Vagina (tissue), 2 donors: Measurements from ENCODE around the gene ADCY9. TPM values are rescaled to one million over a fixed set of nuclear protein-coding genes. Genes with fewer than 3 reads are reported as not detected.

Source experiments
- DNase-seq, 2 donors: peaks; one replicate each; pipeline ENCODE4 v3.0.0-alpha.2; 2017; ENCODE audit errors: extremely low spot score in 2 of 2
- H3K27ac ChIP-seq: fragments of 200-600 bp; sonication (generic); one replicate; pipeline ENCODE4 v1.5.1; 2019
- H3K27me3 ChIP-seq: fragments of 200-600 bp; sonication (generic); one replicate; pipeline ENCODE4 v1.5.1; 2019
- H3K36me3 ChIP-seq, 2 donors: fragments of 200-600 bp; sonication (generic); one replicate each; pipeline ENCODE4 v1.5.1; 2017 to 2019
- H3K4me1 ChIP-seq: fragments of 200-600 bp; sonication (generic); one replicate; pipeline ENCODE4 v1.5.1; 2019
- H3K4me3 ChIP-seq, 2 donors: fragments of 200-600 bp; sonication (generic); 1 replicate in 1 of 2; 2 replicates in 1 of 2; pipeline ENCODE4 v1.5.1; 2016 to 2019
- H3K9me3 ChIP-seq: fragments of 200-600 bp; sonication (generic); one replicate; pipeline ENCODE4 v1.5.1; 2019
- CTCF ChIP-seq, 3 experiments: fragments of 450-650 bp in 2 of 3; fragments of 200-600 bp in 1 of 3; sonication (generic) in 1 of 3; IDR thresholded peaks; one replicate each; pipeline ENCODE4 v1.5.1; 2017 to 2019; ENCODE audit warnings: antibody characterized with exemption in 3 of 3, mild to moderate bottlenecking in 2 of 3, moderate library complexity in 2 of 3
- POLR2A ChIP-seq, 2 donors: fragments of 450-650 bp; IDR thresholded peaks; one replicate each; pipeline ENCODE4 v1.6.1; 2017; ENCODE audit warnings: antibody characterized with exemption in 2 of 2, mild to moderate bottlenecking in 2 of 2, moderate library complexity in 2 of 2
- POLR2AphosphoS5 ChIP-seq, 2 donors: sonication (generic); formaldehyde crosslinking; IDR thresholded peaks; one replicate each; pipeline ENCODE4 v1.9.0; 2017; ENCODE audit warnings: antibody characterized with exemption in 2 of 2, mild to moderate bottlenecking in 2 of 2, low read depth in 1 of 2; ENCODE audit not compliant: insufficient read depth in 1 of 2
- intact Hi-C: fragments of 100-400 bp; cut with DNase I; formaldehyde crosslinking; loops from one replicate; pipeline ENCODE4 v1.15.1; 2023
- total RNA-seq: library from RNA; depleted of rRNA; stranded (reverse); fragments of >200 nt; gene quantifications from one replicate; pipeline ENCODE4 v1.2.3, GENCODE V29; 2016

The ADCY9 gene
- total RNA-seq, 1 donor from 2014 or later: 16.9 TPM

GRCh38 chr16:4025428-4025827, 90.8 kb downstream of the ADCY9 start:
- intact Hi-C loops: no loop called here
- Histone ChIP-seq H3K36me3 (no peaks in the 10 kb centered on the region), H3K9me3 (no peaks in the 10 kb centered on the region), H3K4me3 (no peak overlapping the region), H3K27me3 (no peaks in the 10 kb centered on the region), H3K27ac (no peak overlapping the region), H3K4me1 (peaks cover 6% of the 10 kb centered on the region)
- no peak for DNase-seq
- TF ChIP-seq POLR2AphosphoS5 (IDR thresholded peaks at IDR 0.05; ENCODE audit: insufficient read depth in 1 of 2, low read depth in 1 of 2) (no peak), CTCF (IDR thresholded peaks at IDR 0.05) (no peak), POLR2A (IDR thresholded peaks at IDR 0.05) (no peak)

DNA sequence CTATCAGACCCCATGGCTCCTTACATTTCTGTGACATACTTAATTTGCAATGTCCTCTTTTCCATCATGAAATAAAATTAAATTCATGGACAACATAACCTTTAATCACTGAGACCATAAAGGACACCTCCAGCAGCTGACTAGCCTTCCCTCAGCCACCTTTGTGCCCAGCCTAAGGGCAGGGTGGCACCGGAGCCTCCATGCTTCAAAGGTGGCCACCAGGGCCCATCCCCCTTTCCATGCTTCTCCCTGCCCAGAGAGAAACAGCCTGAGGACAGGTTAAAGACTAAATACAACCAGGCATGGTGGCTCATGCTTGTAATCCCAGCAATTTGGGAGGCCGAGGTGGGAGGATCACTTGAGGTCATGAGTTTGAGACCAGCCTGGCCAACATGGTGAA, 94.3 kb downstream of the ADCY9 start:
- no peaks in the 10 kb centered on the region for H3K36me3 ChIP-seq
- H3K9me3 ChIP-seq: no peaks in the 10 kb centered on the region
- no peak overlapping the region for H3K4me3 ChIP-seq
- no peak for TF ChIP-seq POLR2A (IDR thresholded peaks at IDR 0.05)
- no peak for TF ChIP-seq CTCF (IDR thresholded peaks at IDR 0.05)
- no peak for TF ChIP-seq POLR2AphosphoS5 (IDR thresholded peaks at IDR 0.05; ENCODE audit: insufficient read depth in 1 of 2, low read depth in 1 of 2)
- intact Hi-C loops: no loop called here
- DNase-seq: no peak
- peaks cover 25% of the 10 kb centered on the region for H3K4me1 ChIP-seq
- no peaks in the 10 kb centered on the region for H3K27me3 ChIP-seq
- H3K27ac ChIP-seq: no peak overlapping the region

GRCh38 chr16:4021070-4021779, 95.0 kb downstream of the ADCY9 start:
- Histone ChIP-seq H3K27me3 (no peaks in the 10 kb centered on the region), H3K36me3 (no peaks in the 10 kb centered on the region), H3K4me3 (no peak overlapping the region), H3K4me1 (peaks cover 25% of the 10 kb centered on the region), H3K27ac (no peak overlapping the region), H3K9me3 (no peaks in the 10 kb centered on the region)
- no peak for DNase-seq
- TF ChIP-seq POLR2AphosphoS5 (IDR thresholded peaks at IDR 0.05; ENCODE audit: insufficient read depth in 1 of 2, low read depth in 1 of 2): no peak
- intact Hi-C loops: no loop called here

DNA sequence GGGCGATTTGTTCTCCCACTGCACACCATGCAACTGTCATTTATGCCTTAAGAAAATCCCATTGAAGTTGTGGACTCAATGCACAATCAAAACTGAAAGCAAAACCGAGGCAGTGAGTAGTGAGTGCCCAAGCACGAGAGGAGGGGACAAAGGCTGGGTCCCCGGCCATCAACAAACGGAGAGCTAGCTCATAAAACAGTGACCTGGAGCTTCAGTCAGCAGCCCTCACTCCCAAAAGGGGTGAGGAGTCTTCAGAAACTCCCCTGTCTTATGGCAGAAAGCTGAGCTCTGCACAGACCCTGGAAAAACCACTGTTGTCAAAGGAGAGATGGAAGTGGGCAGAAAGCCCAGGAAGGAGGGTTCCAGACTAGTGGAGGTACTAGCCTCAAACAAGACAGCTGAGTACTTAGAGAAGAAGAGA, 96.9 kb downstream of the ADCY9 start:
- no peak for TF ChIP-seq CTCF (IDR thresholded peaks at IDR 0.05)
- Histone ChIP-seq H3K27me3 (no peaks in the 10 kb centered on the region), H3K4me1 (peaks cover 25% of the 10 kb centered on the region), H3K27ac (peak overlapping the region; percentile 67), H3K9me3 (no peaks in the 10 kb centered on the region), H3K36me3 (no peaks in the 10 kb centered on the region), H3K4me3 (peak overlapping the region; percentile 31 to 43)
- DNase-seq: no peak
- intact Hi-C loops: no loop called here

- no peak overlapping the region for H3K27ac ChIP-seq
- no peak for DNase-seq
- TF ChIP-seq POLR2AphosphoS5 (IDR thresholded peaks at IDR 0.05; ENCODE audit: insufficient read depth in 1 of 2, low read depth in 1 of 2): no peak
- no peak for TF ChIP-seq POLR2A (IDR thresholded peaks at IDR 0.05)
- H3K27me3 ChIP-seq: no peaks in the 10 kb centered on the region
- peaks cover 25% of the 10 kb centered on the region for H3K4me1 ChIP-seq
- H3K9me3 ChIP-seq: no peaks in the 10 kb centered on the region
- H3K4me3 ChIP-seq: no peak overlapping the region
- no peaks in the 10 kb centered on the region for H3K36me3 ChIP-seq
- intact Hi-C loops: no loop called here
Measured at GRCh38 chr16:4018391-4018790, 97.9 kb downstream of the ADCY9 start.

DNA sequence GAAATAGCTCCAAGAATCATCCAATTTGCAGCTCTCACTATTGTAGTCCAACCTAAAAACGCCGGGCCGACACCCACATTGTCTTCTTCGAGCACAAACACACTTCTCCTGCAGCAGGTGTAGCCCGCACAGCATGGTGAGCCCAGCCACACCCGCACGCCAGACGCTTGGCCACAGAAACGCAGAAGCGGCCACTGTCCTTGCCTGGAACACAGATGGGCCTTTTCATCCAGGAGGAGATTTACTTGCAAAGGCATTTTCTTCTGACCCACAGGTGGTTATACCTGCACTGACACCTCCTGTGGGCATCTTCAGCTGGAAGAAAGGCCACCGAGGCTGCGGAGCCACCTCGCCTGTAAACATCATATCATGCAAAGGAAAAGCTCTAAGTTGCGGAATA, 98.4 kb downstream of the ADCY9 start:
- no peaks in the 10 kb centered on the region for H3K27me3 ChIP-seq
- no peak overlapping the region for H3K4me3 ChIP-seq
- H3K4me1 ChIP-seq: peaks cover 25% of the 10 kb centered on the region
- H3K27ac ChIP-seq: no peak overlapping the region
- no peaks in the 10 kb centered on the region for H3K36me3 ChIP-seq
- no peak for DNase-seq
- intact Hi-C loops: no loop called here
- no peak for TF ChIP-seq POLR2A (IDR thresholded peaks at IDR 0.05)
- TF ChIP-seq CTCF (IDR thresholded peaks at IDR 0.05): no peak
- TF ChIP-seq POLR2AphosphoS5 (IDR thresholded peaks at IDR 0.05; ENCODE audit: insufficient read depth in 1 of 2, low read depth in 1 of 2): no peak
- no peaks in the 10 kb centered on the region for H3K9me3 ChIP-seq
